Measurements from ENCODE around the gene TRIM45.

DNA sequence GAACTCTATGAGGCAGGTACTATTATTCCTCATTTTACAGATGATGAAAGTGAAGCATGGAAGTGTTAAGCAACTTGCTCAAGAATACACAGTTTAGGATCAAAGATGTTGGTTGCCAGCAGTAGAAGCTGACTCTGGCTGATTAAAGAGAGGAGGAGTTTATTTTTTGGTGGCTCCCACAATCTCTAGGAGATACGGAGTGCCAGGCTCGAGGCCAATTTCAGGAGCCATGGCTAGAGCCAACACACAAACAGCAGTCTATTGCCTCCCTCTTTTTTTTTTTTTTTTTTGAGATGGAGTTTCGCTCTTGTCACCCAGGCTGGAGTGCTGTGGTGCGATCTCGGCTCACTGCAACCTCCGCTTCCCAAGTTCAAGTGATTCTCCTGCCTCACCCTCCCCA lies 41.8 kb downstream of the TRIM45 start:
- TF ChIP-seq GATA2 (IDR thresholded peaks at IDR 0.05; ENCODE audit: low read depth, low read length) (no peak), GATA3 (IDR thresholded peaks at IDR 0.05; ENCODE audit: low read depth, low read length) (no peak)
